ENCODE measurements around the gene OR5M11.

DNA sequence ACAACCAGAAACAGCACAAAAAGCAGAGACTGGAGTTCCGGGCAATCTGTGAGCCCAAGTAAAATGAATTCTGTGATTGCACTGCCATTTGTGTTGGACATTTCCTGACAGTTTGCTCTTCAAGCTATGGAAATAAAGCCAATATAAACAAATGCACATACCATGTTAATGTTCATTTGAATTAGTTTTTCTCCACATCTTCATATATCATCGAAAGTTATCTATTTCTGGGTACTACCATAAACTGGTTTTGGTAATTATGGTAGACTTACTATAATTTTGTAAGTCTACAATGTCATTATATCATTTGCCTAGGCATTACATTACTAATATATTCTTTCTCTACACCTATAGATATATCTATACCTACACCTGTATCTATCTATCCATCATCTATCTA, at the start of gene OR5M11:
- TF ChIP-seq, protein P1, sequence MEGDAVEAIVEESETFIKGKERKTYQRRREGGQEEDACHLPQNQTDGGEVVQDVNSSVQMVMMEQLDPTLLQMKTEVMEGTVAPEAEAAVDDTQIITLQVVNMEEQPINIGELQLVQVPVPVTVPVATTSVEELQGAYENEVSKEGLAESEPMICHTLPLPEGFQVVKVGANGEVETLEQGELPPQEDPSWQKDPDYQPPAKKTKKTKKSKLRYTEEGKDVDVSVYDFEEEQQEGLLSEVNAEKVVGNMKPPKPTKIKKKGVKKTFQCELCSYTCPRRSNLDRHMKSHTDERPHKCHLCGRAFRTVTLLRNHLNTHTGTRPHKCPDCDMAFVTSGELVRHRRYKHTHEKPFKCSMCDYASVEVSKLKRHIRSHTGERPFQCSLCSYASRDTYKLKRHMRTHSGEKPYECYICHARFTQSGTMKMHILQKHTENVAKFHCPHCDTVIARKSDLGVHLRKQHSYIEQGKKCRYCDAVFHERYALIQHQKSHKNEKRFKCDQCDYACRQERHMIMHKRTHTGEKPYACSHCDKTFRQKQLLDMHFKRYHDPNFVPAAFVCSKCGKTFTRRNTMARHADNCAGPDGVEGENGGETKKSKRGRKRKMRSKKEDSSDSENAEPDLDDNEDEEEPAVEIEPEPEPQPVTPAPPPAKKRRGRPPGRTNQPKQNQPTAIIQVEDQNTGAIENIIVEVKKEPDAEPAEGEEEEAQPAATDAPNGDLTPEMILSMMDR (IDR thresholded peaks at IDR 0.05), result no peak
- no peak for TF ChIP-seq POLR2A (IDR thresholded peaks at IDR 0.05)
